Caco-2 (cell line): ENCODE measurements around the gene EGFR. TPM values are rescaled to one million over a fixed set of nuclear protein-coding genes. Genes with fewer than 3 reads are reported as not detected.

Experiments used
- BruUV-seq: library from RNA; stranded (reverse); fragments of 400-500 nt; replicated peaks from 2 replicates; lab custom pipeline; 2021; lab: Mats Ljungman, UMichigan
- CTCF ChIA-PET: fragments of 300-600 bp; sonication (Branson Sonifier 250); formaldehyde crosslinking; loops from one replicate; lab custom pipeline; 2022; ENCODE audit warnings: antibody characterized with exemption; lab: Charles Lee
- POLR2A ChIA-PET: fragments of 300-600 bp; sonication (Branson Sonifier 250); formaldehyde crosslinking; loops from one replicate; lab custom pipeline; 2022; ENCODE audit warnings: antibody characterized with exemption; lab: Charles Lee
- DNase-seq, 2 experiments: peaks; one replicate each; pipeline versions ENCODE4 v3.0.0 to v3.0.0-alpha.2; 2020 to 2022
- H3K27me3 ChIP-seq: replicated peaks from 2 replicates; pipeline ENCODE4 v1.6.0; 2011; ENCODE audit warnings: low read length; ENCODE audit not compliant: control insufficient read depth, insufficient read depth
- H3K36me3 ChIP-seq: 2 replicates; pipeline ENCODE4 v1.5.1; 2011; ENCODE audit warnings: low read length; ENCODE audit not compliant: control insufficient read depth, insufficient read depth
- H3K4me1 ChIP-seq: fragments of 250-450 bp; sonication (Bioruptor Pico); 2 replicates; pipeline ENCODE4 v1.5.1; 2020; ENCODE audit warnings: mild to moderate bottlenecking
- H3K4me3 ChIP-seq: 2 replicates; pipeline ENCODE4 v1.5.1; 2011; ENCODE audit warnings: low read depth, mild to moderate bottlenecking, control low read depth, low read length
- H3K9me3 ChIP-seq: fragments of 250-450 bp; sonication (Bioruptor Pico); 2 replicates; pipeline ENCODE4 v1.5.1; 2020; ENCODE audit warnings: mild to moderate bottlenecking, moderate library complexity
- H3K27ac Mint-ChIP-seq: one replicate; pipeline ENCODE4 v1.8.0; 2022; ENCODE audit warnings: mixed read lengths; ENCODE audit not compliant: unreplicated experiment
- H3K27me3 Mint-ChIP-seq: one replicate; pipeline ENCODE4 v1.8.0; 2022; ENCODE audit warnings: mixed read lengths; ENCODE audit not compliant: insufficient read depth, unreplicated experiment
- H3K36me3 Mint-ChIP-seq: one replicate; pipeline ENCODE4 v1.8.0; 2022; ENCODE audit warnings: mild to moderate bottlenecking, mixed read lengths; ENCODE audit not compliant: insufficient read depth, unreplicated experiment
- H3K4me1 Mint-ChIP-seq: one replicate; pipeline ENCODE4 v1.8.0; 2022; ENCODE audit warnings: low read depth, mixed read lengths; ENCODE audit not compliant: unreplicated experiment
- H3K4me3 Mint-ChIP-seq: one replicate; pipeline ENCODE4 v1.8.0; 2022; ENCODE audit warnings: mild to moderate bottlenecking, moderate library complexity, mixed read lengths; ENCODE audit not compliant: unreplicated experiment
- H3K9me3 Mint-ChIP-seq: one replicate; pipeline ENCODE4 v1.8.0; 2022; ENCODE audit warnings: mixed read lengths; ENCODE audit not compliant: unreplicated experiment
- CTCF ChIP-seq, 2 experiments: fragments of 200-600 bp in 1 of 2; IDR thresholded peaks; 1 replicate in 1 of 2; 2 replicates in 1 of 2; pipeline versions ENCODE4 v1.5.1 to v1.8.0; 2011 to 2022; ENCODE audit warnings: antibody characterized with exemption in 1 of 2, control low read depth in 1 of 2, inconsistent platforms in 1 of 2, low read depth in 1 of 2, low read length in 1 of 2, mild to moderate bottlenecking in 1 of 2, moderate library complexity in 1 of 2; ENCODE audit not compliant: insufficient read depth in 1 of 2, severe bottlenecking in 1 of 2, unreplicated experiment in 1 of 2
- intact Hi-C: fragments of 100-400 bp; cut with micrococcal nuclease; formaldehyde crosslinking; loops from one replicate; pipeline ENCODE4 v1.10.0; 2022; ENCODE audit not compliant: unreplicated experiment
- total RNA-seq: library from RNA; stranded (reverse); gene quantifications from 2 replicates; pipeline ENCODE4 v1.2.3, GENCODE V29; 2022

Gene EGFR
- total RNA-seq, 1 experiment from 2014 or later: 60.1 TPM

GRCh38 chr7:55070271-55070743, 51.5 kb downstream of the EGFR start:
- Histone ChIP-seq H3K4me1 (peaks cover 72% of the 10 kb centered on the region), H3K4me3 (no peak overlapping the region), H3K9me3 (no peaks in the 10 kb centered on the region), H3K27me3 (no peaks in the 10 kb centered on the region), H3K36me3 (no peaks in the 10 kb centered on the region)
- H3K27ac Mint-ChIP-seq: peak overlapping the region; percentile 32
- no TSS peak for BruUV-seq
- TF ChIP-seq CTCF (IDR thresholded peaks at IDR 0.05; ENCODE audit: insufficient read depth in 1 of 2, low read depth in 1 of 2, low read length in 1 of 2, severe bottlenecking in 1 of 2, unreplicated experiment in 1 of 2): no peak
- H3K4me1 Mint-ChIP-seq: peaks cover 62% of the 10 kb centered on the region
- DNase-seq: no peak
- peaks cover 21% of the 10 kb centered on the region for H3K36me3 Mint-ChIP-seq
- POLR2A ChIA-PET: no interaction called here
- H3K9me3 Mint-ChIP-seq: no peaks in the 10 kb centered on the region
- intact Hi-C loops: loop anchor here (1.0 to 5.0 kb wide), 4 partner anchors 38 to 283 kb away; no protein-coding TSS in a partner anchor
- H3K27me3 Mint-ChIP-seq: no peaks in the 10 kb centered on the region
- CTCF ChIA-PET: no interaction called here
- H3K4me3 Mint-ChIP-seq: no peak overlapping the region

- BruUV-seq: no TSS peak
- Mint-ChIP-seq H3K36me3 (peaks cover 21% of the 10 kb centered on the region), H3K9me3 (no peaks in the 10 kb centered on the region), H3K4me1 (peaks cover 58% of the 10 kb centered on the region), H3K27me3 (no peaks in the 10 kb centered on the region), H3K27ac (peak overlapping the region; percentile 51), H3K4me3 (no peak overlapping the region)
- ChIA-PET POLR2A (no interaction called here), CTCF (no interaction called here)
- no peaks in the 10 kb centered on the region for H3K9me3 ChIP-seq
- no peak for DNase-seq
- H3K36me3 ChIP-seq: no peaks in the 10 kb centered on the region
- H3K4me3 ChIP-seq: no peak overlapping the region
- no peaks in the 10 kb centered on the region for H3K27me3 ChIP-seq
- intact Hi-C loops: loop anchor here (1.0 to 5.0 kb wide), 4 partner anchors 37 to 284 kb away; no protein-coding TSS in a partner anchor
- H3K4me1 ChIP-seq: peaks cover 72% of the 10 kb centered on the region
- TF ChIP-seq CTCF (IDR thresholded peaks at IDR 0.05; ENCODE audit: insufficient read depth in 1 of 2, low read depth in 1 of 2, low read length in 1 of 2, severe bottlenecking in 1 of 2, unreplicated experiment in 1 of 2): no peak
Observed at GRCh38 chr7:55070854-55071253, 52.0 kb downstream of the EGFR start.

GRCh38 chr7:55071411-55072175, 52.8 kb downstream of the EGFR start:
- no peaks in the 10 kb centered on the region for H3K9me3 ChIP-seq
- intact Hi-C loops: loop anchor here (5.0 kb wide), 3 partner anchors 71 to 284 kb away; no protein-coding TSS in a partner anchor
- H3K27me3 ChIP-seq: no peaks in the 10 kb centered on the region
- no peak overlapping the region for H3K4me3 ChIP-seq
- CTCF ChIA-PET: no interaction called here
- H3K36me3 ChIP-seq: no peaks in the 10 kb centered on the region
- POLR2A ChIA-PET: no interaction called here
- H3K36me3 Mint-ChIP-seq: peaks cover 17% of the 10 kb centered on the region
- H3K27ac Mint-ChIP-seq: peak overlapping the region; percentile 51
- no peak for TF ChIP-seq CTCF (IDR thresholded peaks at IDR 0.05; ENCODE audit: insufficient read depth in 1 of 2, low read depth in 1 of 2, low read length in 1 of 2, severe bottlenecking in 1 of 2, unreplicated experiment in 1 of 2)
- no peak for DNase-seq
- peaks cover 72% of the 10 kb centered on the region for H3K4me1 ChIP-seq
- no peaks in the 10 kb centered on the region for H3K27me3 Mint-ChIP-seq
- no peaks in the 10 kb centered on the region for H3K9me3 Mint-ChIP-seq
- no peak overlapping the region for H3K4me3 Mint-ChIP-seq
- BruUV-seq: no TSS peak
- H3K4me1 Mint-ChIP-seq: peaks cover 51% of the 10 kb centered on the region
